ENCODE measurements around the gene PGAP6. TPM values are rescaled to one million over a fixed set of nuclear protein-coding genes. Genes with fewer than 3 reads are reported as not detected.
A peak's percentile ranks its signal among the peaks of the same experiment; 100 is the strongest.
"Not testable (repeated sequence)": the region's sequence is repeated elsewhere in the genome, so short reads cannot be mapped to it uniquely, and the experiment has no call there.

Gene PGAP6
- total RNA-seq, 1 donor from 2014 or later: 92.8 TPM

DNA sequence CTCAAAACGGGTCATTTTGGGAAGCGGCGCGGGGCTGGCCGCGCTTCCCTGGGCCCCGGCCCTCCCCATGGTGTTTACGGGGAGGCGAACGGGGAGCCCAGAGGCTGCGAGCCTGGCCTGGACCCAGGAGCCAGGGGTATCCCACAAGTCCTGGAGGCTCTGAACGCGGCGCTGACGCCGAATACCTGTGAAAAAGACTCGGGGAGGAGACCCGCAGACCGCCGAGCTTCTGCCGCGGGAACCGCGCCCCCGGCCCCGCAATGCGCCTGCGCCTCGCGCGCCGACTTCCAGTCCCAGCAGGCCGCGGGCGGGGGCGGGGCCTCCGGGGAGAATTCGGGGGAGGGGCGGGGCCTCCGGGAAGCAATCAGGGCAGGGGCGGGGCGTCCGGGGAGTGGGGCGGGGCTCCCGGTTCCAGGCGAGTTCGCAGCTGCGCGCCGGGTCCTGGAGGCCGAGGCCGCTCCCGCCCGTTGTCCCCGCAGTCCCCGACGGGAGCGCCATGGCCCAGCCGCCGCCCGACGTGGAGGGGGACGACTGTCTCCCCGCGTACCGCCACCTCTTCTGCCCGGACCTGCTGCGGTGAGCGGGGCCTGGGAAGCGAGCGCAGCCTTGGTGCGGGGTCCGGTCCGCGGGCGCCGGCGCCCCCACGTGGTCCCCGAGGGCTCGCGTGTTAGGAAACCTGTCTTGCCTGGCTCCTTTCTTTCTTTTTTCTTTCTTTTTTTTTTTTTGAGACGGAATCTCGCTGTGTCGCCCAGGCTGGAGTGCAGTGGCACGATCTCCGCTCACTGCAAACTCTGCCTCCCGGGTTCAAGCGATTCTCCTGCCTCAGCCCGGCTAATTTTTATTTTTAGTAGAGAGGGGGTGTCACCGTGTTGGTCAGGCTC lies 19.9 kb upstream of the PGAP6 start, which contains the start of gene DECR2:
TSS of gene DECR2 (plus strand) at position 418 of the 881 bp plus-strand sequence. CDS start at position 497, 79 bp downstream.
- peak; percentile 68 for DNase-seq (ENCODE audit: low read depth)

- DNase-seq (ENCODE audit: low read depth): no peak
These were observed 18.3 kb upstream of the PGAP6 start for GRCh38 chr16:400061-400591.

- DNase-seq (ENCODE audit: low read depth): no peak
These were observed 17.7 kb upstream of the PGAP6 start for GRCh38 chr16:399340-400019.

- no peak for DNase-seq (ENCODE audit: low read depth)
These were observed 17.0 kb upstream of the PGAP6 start for GRCh38 chr16:398561-399339.

DNA sequence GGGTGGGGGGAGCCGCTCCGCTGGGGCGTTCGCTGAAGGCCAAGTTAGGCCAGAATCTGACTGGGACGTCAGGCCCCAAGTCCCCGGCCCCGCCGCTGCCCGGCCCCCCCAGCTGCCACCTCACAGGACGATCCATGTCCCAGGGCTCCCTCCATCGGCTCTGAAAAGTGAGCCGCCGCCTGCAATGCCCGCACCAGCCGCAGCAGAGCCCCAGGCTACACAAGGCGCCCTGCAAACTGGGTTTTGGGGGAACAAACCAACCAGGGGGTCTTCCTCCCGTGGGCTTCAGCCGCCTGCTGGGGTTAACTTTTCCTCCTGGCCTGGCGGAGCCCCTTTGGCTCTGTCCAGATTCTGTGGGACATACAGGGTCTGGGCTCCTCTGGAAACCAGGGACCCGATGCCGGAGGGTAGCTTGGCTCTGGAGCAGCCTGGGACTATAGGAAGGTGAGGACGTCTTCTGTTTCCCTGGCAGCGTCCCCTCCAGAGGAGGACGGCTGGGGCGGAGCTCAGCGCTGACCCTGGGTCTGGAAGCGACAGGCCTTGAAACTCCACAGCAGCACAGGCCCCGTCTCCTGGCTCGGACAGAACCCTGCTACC lies 16.1 kb upstream of the PGAP6 start:
- DNase-seq (ENCODE audit: low read depth): peak; percentile 22

DNA sequence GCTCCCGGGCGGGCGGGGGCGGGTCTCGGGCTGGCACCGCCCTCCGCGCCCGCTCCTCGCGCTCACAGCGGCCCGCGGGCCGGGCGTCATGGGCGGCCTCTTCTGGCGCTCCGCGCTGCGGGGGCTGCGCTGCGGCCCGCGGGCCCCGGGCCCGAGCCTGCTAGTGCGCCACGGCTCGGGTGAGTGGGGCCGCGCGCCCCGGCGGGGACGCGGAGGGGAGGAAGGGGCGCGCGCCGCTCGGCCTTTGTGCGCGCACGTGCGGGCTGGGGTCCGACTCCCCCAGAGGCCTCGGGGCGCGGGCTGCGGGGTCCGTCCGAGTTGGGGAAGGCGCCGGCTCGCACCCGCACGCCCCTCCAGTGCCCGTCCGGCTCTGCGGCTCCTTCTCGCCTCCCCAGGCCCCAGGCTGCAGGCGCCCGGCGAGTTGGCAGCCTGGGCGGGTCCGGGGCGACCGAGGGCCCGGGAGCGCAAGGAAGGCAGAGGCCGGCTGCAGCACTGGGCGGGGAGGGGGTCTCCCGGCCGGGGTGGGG lies 15.4 kb upstream of the PGAP6 start, which contains the start of gene NME4:
TSS of gene NME4 (plus strand) at position 65 of the 527 bp plus-strand sequence. CDS start at position 89, 24 bp downstream.
- no peak for DNase-seq (ENCODE audit: low read depth)

DNA sequence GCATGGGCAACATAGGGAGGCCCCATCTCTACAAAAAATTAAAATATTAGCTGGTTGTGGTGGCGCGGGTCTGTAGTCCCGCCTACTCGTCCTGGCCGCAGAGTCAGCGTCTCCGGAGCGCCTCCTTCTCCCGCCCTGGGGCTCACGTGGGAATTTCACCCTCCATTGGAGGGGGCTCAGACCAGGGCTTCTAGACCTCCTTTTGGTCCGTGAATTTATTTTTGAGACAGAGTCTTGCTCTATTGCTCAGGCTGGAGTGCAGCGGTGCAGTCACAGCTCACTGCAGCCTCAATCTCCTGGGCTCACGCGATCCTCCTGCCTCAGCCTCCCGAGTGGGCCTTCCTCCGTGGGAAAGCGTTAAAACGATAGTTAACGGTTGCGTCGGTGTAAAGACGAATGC lies 14.8 kb upstream of the PGAP6 start:
- DNase-seq (ENCODE audit: low read depth): no peak

DNA sequence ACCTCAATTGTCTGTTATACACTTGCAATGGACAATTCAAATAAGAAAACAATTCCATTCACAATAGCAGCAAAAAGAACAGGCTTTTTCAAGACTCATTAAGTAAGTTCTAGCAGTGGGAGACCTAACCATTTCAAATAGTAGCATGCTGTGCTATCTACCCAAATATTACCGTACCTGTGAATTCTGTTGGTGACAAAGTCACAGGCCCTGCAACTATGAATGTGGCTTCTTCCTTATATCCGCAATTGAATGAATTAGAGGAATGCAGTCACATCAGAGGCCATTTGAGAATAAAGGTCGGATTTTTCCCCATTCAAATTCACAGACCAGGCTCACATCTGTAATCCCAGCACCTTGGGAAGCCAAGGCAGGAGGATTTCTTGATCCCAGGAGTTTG lies 14.4 kb upstream of the PGAP6 start:
- no peak for DNase-seq (ENCODE audit: low read depth)

- DNase-seq (ENCODE audit: low read depth): no peak
These were observed 10.8 kb upstream of the PGAP6 start for GRCh38 chr16:392450-393030.

- peak; percentile 86 for DNase-seq (ENCODE audit: low read depth)
These were observed 10.1 kb upstream of the PGAP6 start for GRCh38 chr16:391885-392335.

GRCh38 chr16:389352-389751 lies 7.6 kb upstream of the PGAP6 start:
- no peak for DNase-seq (ENCODE audit: low read depth)

DNA sequence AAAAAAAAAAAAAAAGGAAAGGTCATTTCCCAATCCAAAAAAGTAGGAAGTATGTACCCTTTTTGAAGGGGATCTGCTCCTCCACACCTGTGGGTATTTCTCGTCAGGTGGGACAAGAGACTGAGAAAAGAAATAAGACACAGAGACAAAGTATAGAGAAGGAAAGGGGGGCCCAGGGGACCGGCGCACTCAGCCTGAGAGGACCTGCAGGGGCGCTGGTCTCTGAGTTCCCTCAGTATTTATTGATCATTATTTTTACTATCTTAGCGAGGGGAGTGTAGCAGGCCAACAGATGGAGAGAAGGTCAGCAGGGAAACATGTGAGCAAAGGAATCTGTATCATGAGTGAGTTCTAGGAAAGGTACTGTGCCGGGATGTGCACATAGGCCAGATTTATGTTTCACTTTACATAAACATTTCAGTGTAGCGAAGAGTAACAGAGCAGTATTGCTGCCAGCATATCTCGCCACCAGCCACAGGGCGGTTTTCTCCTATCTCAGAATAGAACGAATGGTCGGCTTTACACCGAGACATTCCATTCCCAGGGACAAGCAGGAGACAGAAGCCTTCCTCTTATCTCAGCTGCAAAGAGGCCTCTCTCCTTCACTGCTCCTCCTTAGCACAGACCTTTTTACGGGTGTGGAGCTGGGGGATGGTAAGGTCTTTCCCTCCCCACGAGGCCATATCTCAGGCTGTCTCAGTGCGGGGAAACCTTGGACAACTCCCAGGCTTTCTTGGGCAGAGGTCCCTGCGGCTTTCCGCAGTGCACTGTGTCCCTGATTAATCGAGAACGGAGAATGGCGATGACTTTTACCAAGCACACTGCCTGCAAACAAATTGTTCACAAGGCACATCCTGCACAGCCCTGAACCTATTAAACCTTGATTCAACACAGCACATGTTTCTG lies 6.2 kb upstream of the PGAP6 start:
- not testable (repeated sequence) for DNase-seq (ENCODE audit: low read depth)

DNA sequence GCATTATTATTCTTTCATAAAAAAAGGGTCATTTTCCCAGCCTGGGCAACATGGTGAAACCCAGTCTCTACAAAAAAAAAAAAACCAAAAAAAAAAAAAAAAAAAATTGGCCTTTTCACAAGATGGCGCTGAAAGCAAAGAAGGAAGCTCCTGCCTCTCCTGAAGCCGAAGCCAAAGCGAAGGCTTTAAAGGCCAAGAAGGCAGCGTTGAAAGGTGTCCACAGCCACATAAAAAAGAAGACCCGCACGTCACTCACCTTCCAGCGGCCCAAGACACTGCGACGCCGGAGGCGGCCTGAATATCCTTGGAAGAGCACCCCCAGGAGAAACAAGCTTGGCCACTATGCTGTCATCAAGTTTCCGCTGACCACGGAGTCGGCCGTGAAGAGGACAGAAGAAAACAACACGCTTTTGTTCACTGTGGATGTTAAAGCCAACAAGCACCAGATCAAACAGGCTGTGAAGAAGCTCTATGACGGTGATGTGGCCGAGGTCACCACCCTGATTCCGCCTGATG lies 4.9 kb upstream of the PGAP6 start:
- DNase-seq (ENCODE audit: low read depth): no peak

DNA sequence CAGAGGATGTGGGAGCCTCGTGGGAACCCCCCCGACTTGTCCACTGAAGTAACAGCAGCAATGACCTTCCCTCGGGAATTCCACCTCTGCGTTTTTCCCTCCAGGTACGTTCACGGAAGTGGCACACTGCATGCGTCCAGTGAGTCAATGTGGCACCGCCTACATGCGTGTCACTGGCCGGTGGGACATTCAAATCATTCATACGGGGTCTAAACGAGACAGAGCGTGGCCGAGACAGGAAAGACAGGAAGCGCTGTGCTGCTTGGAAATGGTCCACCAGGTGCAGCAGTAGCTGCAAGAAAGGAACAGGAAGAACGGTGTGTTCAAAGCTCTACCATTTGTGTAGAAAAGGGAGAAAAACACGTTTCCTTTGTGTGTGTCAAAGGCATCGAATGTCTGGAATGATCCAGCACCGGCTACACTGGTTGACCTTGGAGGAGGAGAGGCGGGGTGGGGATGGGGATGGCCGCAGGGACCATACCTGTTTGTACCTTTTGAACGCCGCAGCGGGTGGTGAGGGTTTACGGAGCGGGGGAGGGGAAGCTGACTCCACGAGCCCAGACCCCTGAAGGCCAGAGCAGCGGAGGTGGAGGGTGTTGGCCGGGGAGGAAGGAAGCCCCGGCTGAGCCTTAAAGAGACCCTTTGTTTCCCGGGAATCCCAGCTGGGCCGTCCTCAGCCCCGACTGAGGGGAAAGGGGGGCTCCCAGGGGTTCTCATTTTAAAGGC lies 1.7 kb upstream of the PGAP6 start:
- peak; percentile 62 for DNase-seq (ENCODE audit: low read depth)

GRCh38 chr16:381012-381788 lies 578 bp downstream of the PGAP6 start:
- DNase-seq (ENCODE audit: low read depth): no peak

DNA sequence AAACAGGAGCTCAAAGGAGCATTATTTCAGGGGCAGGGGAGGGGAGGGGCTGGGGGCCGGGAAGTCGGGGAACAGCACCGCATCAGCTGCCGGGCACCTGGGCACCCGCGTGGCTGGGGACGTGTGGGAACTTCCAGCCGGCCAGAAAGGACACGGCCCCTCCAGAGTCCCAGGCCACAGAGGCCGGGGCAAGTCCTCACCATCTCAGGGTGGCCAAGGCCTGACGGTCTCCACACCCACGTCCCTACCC lies 1.1 kb downstream of the PGAP6 start:
- DNase-seq (ENCODE audit: low read depth): no peak

- no peak for DNase-seq (ENCODE audit: low read depth)
These were observed 1.6 kb downstream of the PGAP6 start for GRCh38 chr16:379961-380761.
